ENCODE measurements around the gene APOB. TPM values are rescaled to one million over a fixed set of nuclear protein-coding genes. Genes with fewer than 3 reads are reported as not detected.

The APOB gene
- total and polyA plus RNA-seq, 2 of the 13 experiments (the other 11 are each of a cell fraction or from before 2014, with no cell fraction given), result 1,569 to 2,515 TPM

GRCh38 chr2:21011876-21012556 is 31.9 kb downstream of the APOB start (continued):
- TF ChIP-seq ZBTB10 (CRISPR knock-in tag; IDR thresholded peaks at IDR 0.05; ENCODE audit: borderline replicate concordance) (no peak), SMYD3 (CRISPR knock-in tag; IDR thresholded peaks at IDR 0.05) (0 out of 2 replicates have a peak, but pooled peaks have one; percentile 1), BCL3 (CRISPR knock-in tag; IDR thresholded peaks at IDR 0.05) (0 out of 2 replicates have a peak, but pooled peaks have one; percentile 17), ZC3H13 (CRISPR knock-in tag; IDR thresholded peaks at IDR 0.05) (peak; percentile 72; the same call in 1 of the 2 replicates), NR2F2 (IDR thresholded peaks at IDR 0.05; ENCODE audit: borderline replicate concordance, low read depth) (no peak), DDIT3 (CRISPR knock-in tag; IDR thresholded peaks at IDR 0.05) (no peak), THRA (CRISPR knock-in tag; IDR thresholded peaks at IDR 0.05; ENCODE audit: borderline replicate concordance) (no peak), ZNF605 (CRISPR knock-in tag; IDR thresholded peaks at IDR 0.05) (0 out of 2 replicates have a peak, but pooled peaks have one; percentile 21), ZNF746 (CRISPR knock-in tag; IDR thresholded peaks at IDR 0.05) (no peak), XRCC5 (optimal IDR thresholded peaks at IDR 0.05; ENCODE audit: low read length) (no peak), SP140L (CRISPR knock-in tag; IDR thresholded peaks at IDR 0.05; ENCODE audit: borderline replicate concordance) (no peak), ZNF225 (CRISPR knock-in tag; IDR thresholded peaks at IDR 0.05) (no peak), PRPF4 (IDR thresholded peaks at IDR 0.05; ENCODE audit: low read depth, low read length, poor library complexity, severe bottlenecking) (no peak), FIP1L1 (IDR thresholded peaks at IDR 0.05; ENCODE audit: borderline replicate concordance, insufficient read depth, low read depth, low read length) (no peak), U2AF2 (IDR thresholded peaks at IDR 0.05; ENCODE audit: low read depth, low read length) (no peak), FOXA1 (IDR thresholded peaks at IDR 0.05) (no peak), FOXA1 (CRISPR knock-in tag; IDR thresholded peaks at IDR 0.05) (no peak), ZNF652 (CRISPR knock-in tag; IDR thresholded peaks at IDR 0.05; ENCODE audit: borderline replicate concordance, low read depth) (no peak), PRDM15 (CRISPR knock-in tag; IDR thresholded peaks at IDR 0.05) (no peak), KDM4B (CRISPR knock-in tag; IDR thresholded peaks at IDR 0.05) (no peak), RBM22 (optimal IDR thresholded peaks at IDR 0.05; ENCODE audit: low read length) (peak; percentile 94)

All from HepG2 (cell line).